ENCODE data around the gene P2RY11.

The P2RY11 gene

GRCh38 chr19:10113592-10113963 lies 2.1 kb downstream of the P2RY11 start:
- H3K27me3 ChIP-seq (ENCODE audit: low read depth), result no peaks in the 10 kb centered on the region
- no peaks in the 10 kb centered on the region for H3K9me3 ChIP-seq
- H3K4me1 ChIP-seq, result no peaks in the 10 kb centered on the region
- in situ Hi-C loops (cut with MboI; ENCODE audit: low sequenced_read_pairs), result no loop called here
- peaks cover 80% of the 10 kb centered on the region for H3K36me3 ChIP-seq (replicated peaks)
- H3K4me3 ChIP-seq, result no peak overlapping the region
- peak in 1 of 2 experiments; percentile 44 for DNase-seq (ENCODE audit: low spot score in 2 of 2)

GRCh38 chr19:10113964-10114650 lies 2.6 kb downstream of the P2RY11 start:
- in situ Hi-C loops (cut with MboI; ENCODE audit: low sequenced_read_pairs), result no loop called here
- H3K4me3 ChIP-seq, result no peak overlapping the region
- H3K4me1 ChIP-seq, result no peaks in the 10 kb centered on the region
- peaks cover 75% of the 10 kb centered on the region for H3K36me3 ChIP-seq (replicated peaks)
- H3K9me3 ChIP-seq, result no peaks in the 10 kb centered on the region
- DNase-seq (ENCODE audit: low spot score in 2 of 2), result peak in 1 of 2 experiments; percentile 52
- H3K27me3 ChIP-seq (ENCODE audit: low read depth), result no peaks in the 10 kb centered on the region

DNA sequence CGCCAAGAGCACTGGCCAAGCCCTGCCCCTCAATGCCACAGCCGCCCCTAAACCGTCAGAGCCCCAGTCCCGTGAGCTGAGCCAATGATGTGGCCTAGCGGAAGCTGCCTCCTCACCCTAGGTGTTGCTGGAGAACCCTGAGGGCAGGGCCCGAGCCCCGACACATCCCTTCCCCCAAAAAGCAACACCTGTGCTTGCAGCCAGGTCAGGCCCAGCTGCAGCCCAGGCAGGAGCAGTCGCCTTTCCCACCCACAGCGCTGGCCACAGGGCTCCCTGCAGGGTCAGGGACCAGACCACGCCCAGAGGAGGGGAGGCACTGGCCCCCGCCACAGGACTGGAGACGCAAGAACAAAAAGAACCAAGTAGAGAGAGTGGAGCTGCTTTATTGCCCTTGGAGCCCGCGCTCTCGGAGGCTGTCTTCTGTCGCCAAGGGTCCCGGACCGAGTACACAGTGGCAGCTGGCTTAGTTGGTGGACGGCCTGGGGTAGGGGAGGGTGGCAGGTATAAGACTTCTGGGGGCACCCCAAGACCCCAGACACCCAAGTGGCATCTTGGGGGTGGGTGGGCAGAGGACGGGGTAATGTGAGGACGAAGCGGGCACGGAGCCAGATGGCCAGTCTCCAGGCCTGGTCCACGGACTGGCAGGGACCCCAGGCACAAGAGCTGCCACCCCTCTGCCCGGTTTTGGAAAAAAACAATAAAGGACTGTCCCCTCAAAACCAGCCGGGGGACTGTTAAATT lies 3.3 kb downstream of the P2RY11 start:
- DNase-seq (ENCODE audit: low spot score in 2 of 2), result peak in 1 of 2 experiments; percentile 54
- in situ Hi-C loops (cut with MboI; ENCODE audit: low sequenced_read_pairs), result no loop called here
- Histone ChIP-seq H3K4me1 (no peaks in the 10 kb centered on the region), H3K27me3 (ENCODE audit: low read depth) (no peaks in the 10 kb centered on the region), H3K9me3 (no peaks in the 10 kb centered on the region), H3K36me3 (replicated peaks) (peaks cover 68% of the 10 kb centered on the region), H3K4me3 (no peak overlapping the region)

- in situ Hi-C loops (cut with MboI; ENCODE audit: low sequenced_read_pairs), result no loop called here
- no peaks in the 10 kb centered on the region for H3K4me1 ChIP-seq
- no peaks in the 10 kb centered on the region for H3K27me3 ChIP-seq (ENCODE audit: low read depth)
- H3K4me3 ChIP-seq, result no peak overlapping the region
- peak in 1 of 2 experiments; percentile 37 for DNase-seq (ENCODE audit: low spot score in 2 of 2)
- H3K9me3 ChIP-seq, result no peaks in the 10 kb centered on the region
- peaks cover 61% of the 10 kb centered on the region for H3K36me3 ChIP-seq (replicated peaks)
Observed at GRCh38 chr19:10115392-10116084, 4.0 kb downstream of the P2RY11 start.

DNA sequence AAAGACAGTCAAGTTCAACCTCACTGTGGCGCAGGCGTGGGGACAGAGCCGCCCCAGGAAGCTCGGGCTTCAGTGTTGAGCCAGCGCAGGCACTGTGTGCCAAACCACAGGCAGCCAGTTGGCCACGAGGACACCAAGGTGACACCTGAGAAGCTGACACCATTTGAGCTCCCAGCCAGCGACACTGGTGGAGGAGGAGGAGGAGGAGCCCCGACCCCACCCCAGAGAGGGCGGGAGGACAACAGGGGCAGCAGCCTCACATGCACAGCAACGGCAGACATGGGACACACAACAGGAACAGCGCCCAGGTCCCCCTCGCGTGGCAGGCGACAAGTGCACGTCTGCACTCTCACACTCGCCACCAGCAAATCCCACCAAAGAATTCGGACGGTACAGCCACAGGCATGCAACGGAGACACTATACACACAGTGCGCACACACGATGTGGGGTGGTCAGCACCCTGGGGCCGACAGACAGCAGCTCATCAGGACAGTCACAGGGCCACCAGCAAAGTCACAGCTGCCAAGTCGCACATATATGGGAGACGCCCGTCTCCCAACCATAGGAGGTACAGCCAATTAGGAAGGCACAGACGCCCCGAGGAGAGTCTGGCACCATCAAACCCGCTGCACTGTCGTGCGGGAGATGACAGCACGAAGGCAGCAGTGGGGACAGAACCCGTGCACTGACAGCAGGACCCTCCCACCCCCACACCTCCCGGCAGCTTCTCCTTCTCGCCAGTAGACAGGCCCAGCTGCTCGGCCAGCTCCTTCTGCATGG lies 4.8 kb downstream of the P2RY11 start:
- H3K4me1 ChIP-seq, result no peaks in the 10 kb centered on the region
- H3K4me3 ChIP-seq, result no peak overlapping the region
- no peaks in the 10 kb centered on the region for H3K9me3 ChIP-seq
- DNase-seq (ENCODE audit: low spot score in 2 of 2), result peak in 1 of 2 experiments; percentile 28
- in situ Hi-C loops (cut with MboI; ENCODE audit: low sequenced_read_pairs), result no loop called here
- H3K27me3 ChIP-seq (ENCODE audit: low read depth), result no peaks in the 10 kb centered on the region
- H3K36me3 ChIP-seq (replicated peaks), result peaks cover 54% of the 10 kb centered on the region

GRCh38 chr19:10116866-10117616 lies 5.5 kb downstream of the P2RY11 start:
- Histone ChIP-seq H3K36me3 (replicated peaks) (peaks cover 48% of the 10 kb centered on the region), H3K27me3 (ENCODE audit: low read depth) (no peaks in the 10 kb centered on the region), H3K4me1 (no peaks in the 10 kb centered on the region), H3K9me3 (no peaks in the 10 kb centered on the region), H3K4me3 (no peak overlapping the region)
- DNase-seq (ENCODE audit: low spot score in 2 of 2), result no peak
- in situ Hi-C loops (cut with MboI; ENCODE audit: low sequenced_read_pairs), result no loop called here

DNA sequence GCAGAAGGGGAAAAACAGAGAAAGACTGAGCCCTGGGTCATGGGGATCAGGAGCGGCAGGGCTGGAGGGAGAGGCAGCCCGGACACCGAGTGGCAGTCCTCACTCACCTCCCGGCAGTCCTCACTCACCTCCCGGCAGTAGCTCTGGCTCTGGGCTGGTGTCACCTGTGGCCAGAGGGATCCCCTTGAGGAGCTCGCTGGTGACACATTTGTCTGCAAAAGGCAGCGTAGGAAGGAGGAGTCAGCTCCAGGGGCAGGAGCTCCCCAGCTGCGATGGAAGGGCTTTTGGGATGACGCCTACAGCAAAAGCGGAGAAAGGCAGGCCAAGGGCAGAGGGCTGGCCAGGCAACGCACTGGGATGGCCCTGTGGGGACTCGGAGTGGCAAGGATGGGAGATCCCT lies 7.5 kb downstream of the P2RY11 start:
- H3K27me3 ChIP-seq (ENCODE audit: low read depth), result no peaks in the 10 kb centered on the region
- in situ Hi-C loops (cut with MboI; ENCODE audit: low sequenced_read_pairs), result no loop called here
- H3K4me3 ChIP-seq, result peak overlapping the region; percentile 90

GRCh38 chr19:10120538-10121189 lies 9.2 kb downstream of the P2RY11 start:
- H3K4me1 ChIP-seq, result no peaks in the 10 kb centered on the region
- no peaks in the 10 kb centered on the region for H3K9me3 ChIP-seq
- H3K27me3 ChIP-seq (ENCODE audit: low read depth), result no peaks in the 10 kb centered on the region
- in situ Hi-C loops (cut with MboI; ENCODE audit: low sequenced_read_pairs), result no loop called here
- no peak for DNase-seq (ENCODE audit: low spot score in 2 of 2)
- H3K36me3 ChIP-seq (replicated peaks), result peaks cover 29% of the 10 kb centered on the region
- no peak overlapping the region for H3K4me3 ChIP-seq

More for the DNA sequence above, 7.5 kb downstream of the P2RY11 start:
- H3K9me3 ChIP-seq, result no peaks in the 10 kb centered on the region
- no peaks in the 10 kb centered on the region for H3K4me1 ChIP-seq
- H3K36me3 ChIP-seq (replicated peaks), result peaks cover 45% of the 10 kb centered on the region
- DNase-seq (ENCODE audit: low spot score in 2 of 2), result no peak

GRCh38 chr19:10122045-10122444 lies 10.6 kb downstream of the P2RY11 start:
- H3K9me3 ChIP-seq, result no peaks in the 10 kb centered on the region
- in situ Hi-C loops (cut with MboI; ENCODE audit: low sequenced_read_pairs), result no loop called here

DNA sequence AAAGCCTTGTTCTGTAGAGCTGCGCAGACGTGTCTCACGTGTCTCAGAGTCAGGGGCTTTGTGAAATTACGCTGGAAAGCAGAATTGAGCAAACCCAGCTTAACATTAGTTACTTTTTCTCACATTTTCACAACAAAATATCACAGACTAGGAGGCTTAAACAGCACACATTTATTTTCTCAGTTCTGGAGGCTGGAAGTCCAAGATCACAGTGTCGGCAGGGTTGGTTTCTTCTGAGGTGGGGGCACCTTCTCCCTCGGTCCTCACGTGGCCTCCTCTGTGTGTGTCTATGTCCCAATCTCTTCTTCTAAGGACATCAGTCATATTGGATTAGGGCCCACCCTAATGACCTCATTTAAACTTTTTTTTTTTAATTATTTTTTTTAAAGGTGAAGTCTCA lies 12.9 kb downstream of the P2RY11 start:
- no peaks in the 10 kb centered on the region for H3K27me3 ChIP-seq (ENCODE audit: low read depth)
- H3K4me1 ChIP-seq, result peaks cover 7% of the 10 kb centered on the region
- H3K9me3 ChIP-seq, result no peaks in the 10 kb centered on the region
- peaks cover 13% of the 10 kb centered on the region for H3K36me3 ChIP-seq (replicated peaks)
- H3K4me3 ChIP-seq, result no peak overlapping the region
- in situ Hi-C loops (cut with MboI; ENCODE audit: low sequenced_read_pairs), result no loop called here
- no peak for DNase-seq (ENCODE audit: low spot score in 2 of 2)

More at GRCh38 chr19:10122045-10122444, 10.6 kb downstream of the P2RY11 start:
- Histone ChIP-seq H3K4me3 (no peak overlapping the region), H3K4me1 (no peaks in the 10 kb centered on the region; the same call in none of the 2 replicates), H3K27me3 (ENCODE audit: low read depth) (no peaks in the 10 kb centered on the region), H3K36me3 (replicated peaks) (peaks cover 21% of the 10 kb centered on the region)
- no peak for DNase-seq (ENCODE audit: low spot score in 2 of 2)

DNA sequence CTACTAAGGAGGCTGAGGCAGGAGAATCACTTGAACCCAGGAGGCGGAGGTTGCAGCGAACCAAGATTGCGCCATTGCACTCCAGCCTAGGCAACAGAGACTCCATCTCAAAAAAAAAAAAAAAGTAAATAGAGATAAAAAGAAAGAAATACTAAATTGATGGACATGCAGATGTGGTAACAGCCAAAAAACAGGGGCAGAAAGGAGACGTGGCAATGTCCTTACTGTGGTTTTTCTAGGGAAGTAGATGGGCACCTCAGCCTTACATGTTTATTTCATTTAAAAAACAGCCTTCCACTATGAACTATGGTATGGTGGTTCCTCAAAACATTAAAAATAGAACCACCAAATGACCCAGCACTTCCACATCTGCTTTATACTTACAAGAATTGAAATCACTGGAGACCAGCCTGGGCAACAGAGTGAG lies 14.7 kb downstream of the P2RY11 start:
- no peak for DNase-seq (ENCODE audit: low spot score in 2 of 2)
- in situ Hi-C loops (cut with MboI; ENCODE audit: low sequenced_read_pairs), result no loop called here
- H3K36me3 ChIP-seq (replicated peaks), result peaks cover 24% of the 10 kb centered on the region

DNA sequence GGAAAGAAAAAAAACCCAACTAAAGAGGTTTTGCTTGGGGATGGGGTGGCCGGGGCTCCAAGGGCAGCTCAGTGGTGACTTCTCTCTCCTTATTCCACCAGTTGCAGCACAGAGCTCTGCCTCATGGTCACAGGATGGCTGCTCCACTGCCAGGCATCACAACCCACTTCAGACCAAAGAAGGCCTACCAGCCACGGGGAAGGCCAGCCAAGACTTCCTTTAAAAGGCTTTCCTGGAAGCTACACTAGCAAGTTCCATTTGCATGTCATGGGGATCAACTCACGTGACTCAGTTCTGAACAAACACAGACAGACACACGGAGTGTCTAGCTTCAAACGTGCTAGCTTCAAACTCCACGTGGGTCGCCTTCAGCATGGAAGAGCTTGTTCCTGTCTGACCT lies 21.4 kb downstream of the P2RY11 start:
- H3K4me1 ChIP-seq, result peaks cover 3% of the 10 kb centered on the region
- in situ Hi-C loops (cut with MboI; ENCODE audit: low sequenced_read_pairs), result no loop called here
- no peak overlapping the region for H3K4me3 ChIP-seq

More for the DNA sequence above, 14.7 kb downstream of the P2RY11 start:
- H3K27me3 ChIP-seq (ENCODE audit: low read depth), result no peaks in the 10 kb centered on the region
- no peak overlapping the region for H3K4me3 ChIP-seq
- H3K9me3 ChIP-seq, result no peaks in the 10 kb centered on the region
- H3K4me1 ChIP-seq, result peaks cover 7% of the 10 kb centered on the region

More for the DNA sequence above, 21.4 kb downstream of the P2RY11 start:
- Histone ChIP-seq H3K36me3 (replicated peaks) (peaks cover 77% of the 10 kb centered on the region), H3K27me3 (ENCODE audit: low read depth) (no peaks in the 10 kb centered on the region), H3K9me3 (no peaks in the 10 kb centered on the region)
- no peak for DNase-seq (ENCODE audit: low spot score in 2 of 2)

Data from HAP-1 (cell line).